GM18873 (cell line): ENCODE measurements around the gene PIGP.
"Not testable (repeated sequence)": the region's sequence is repeated elsewhere in the genome, so short reads cannot be mapped to it uniquely, and the experiment has no call there.

Experiments
- ATAC-seq: cut with Tn5 transposase; IDR thresholded peaks from one replicate; pipeline ENCODE4 v1.9.1; 2021; ENCODE audit warnings: mild to moderate bottlenecking, moderate library complexity, moderate number of reproducible peaks; ENCODE audit not compliant: unreplicated experiment, low FRiP score

PIGP gene

DNA sequence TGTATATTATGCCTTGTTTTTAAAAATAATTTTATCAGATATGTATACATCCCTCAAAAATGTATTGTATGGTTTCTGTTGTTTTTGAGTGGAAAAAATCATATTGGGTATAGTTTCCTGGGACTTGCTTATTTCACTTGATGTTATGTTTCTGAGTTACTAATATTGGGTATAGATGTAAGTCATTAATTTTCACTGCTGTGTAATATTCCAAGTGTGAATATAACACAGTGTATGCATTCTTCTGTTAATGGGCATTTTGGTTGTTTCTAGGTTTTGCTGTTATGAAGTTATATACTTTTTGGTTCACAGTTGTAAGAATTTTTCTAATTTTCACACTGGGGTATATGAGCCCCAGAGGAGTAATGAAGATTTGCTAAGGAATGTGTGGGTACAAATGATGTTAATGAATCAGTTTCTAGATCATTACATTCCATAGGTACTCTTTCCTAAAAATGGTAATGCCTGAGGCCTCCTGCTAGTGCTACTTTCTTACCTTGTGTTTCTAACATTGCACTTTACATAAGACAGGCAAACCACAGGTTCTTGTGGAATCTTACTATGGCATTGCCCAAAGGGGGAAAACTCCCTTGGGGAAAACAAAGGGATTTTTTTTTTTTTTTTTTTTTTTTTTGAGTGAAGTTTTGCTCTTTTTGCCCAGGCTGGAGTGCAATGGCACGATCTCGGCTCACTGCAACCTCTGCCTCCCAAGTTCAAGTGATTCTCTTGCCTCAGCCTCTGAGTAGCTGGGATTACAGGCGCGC is 3.4 kb upstream of the PIGP start:
- no peak for ATAC-seq

DNA sequence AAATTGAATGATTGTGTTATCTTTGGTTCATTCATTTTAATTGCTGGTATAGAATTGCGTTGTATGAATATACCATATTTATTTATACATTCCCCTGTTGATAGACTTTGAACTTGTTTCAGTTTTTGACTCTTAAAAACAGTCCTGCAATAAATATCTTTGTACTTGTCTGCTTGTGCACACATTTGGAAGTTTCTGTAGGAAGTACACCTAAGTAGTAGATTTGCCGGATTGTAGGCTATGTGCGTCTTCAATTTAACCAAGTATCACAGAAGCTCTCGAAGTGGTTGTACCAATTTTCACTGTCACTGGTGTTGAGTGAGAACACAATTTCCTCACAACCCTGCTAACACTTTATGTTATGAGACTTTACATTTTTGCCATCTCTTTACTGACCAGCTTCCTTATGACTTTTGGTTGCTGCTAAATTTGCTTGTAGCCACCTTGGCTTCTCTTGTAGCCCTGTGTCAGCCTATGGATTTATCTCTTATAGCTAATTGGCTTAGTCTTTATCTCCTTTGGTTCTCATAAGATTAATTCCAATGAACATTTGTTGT is 2.4 kb upstream of the PIGP start:
- no peak for ATAC-seq

DNA sequence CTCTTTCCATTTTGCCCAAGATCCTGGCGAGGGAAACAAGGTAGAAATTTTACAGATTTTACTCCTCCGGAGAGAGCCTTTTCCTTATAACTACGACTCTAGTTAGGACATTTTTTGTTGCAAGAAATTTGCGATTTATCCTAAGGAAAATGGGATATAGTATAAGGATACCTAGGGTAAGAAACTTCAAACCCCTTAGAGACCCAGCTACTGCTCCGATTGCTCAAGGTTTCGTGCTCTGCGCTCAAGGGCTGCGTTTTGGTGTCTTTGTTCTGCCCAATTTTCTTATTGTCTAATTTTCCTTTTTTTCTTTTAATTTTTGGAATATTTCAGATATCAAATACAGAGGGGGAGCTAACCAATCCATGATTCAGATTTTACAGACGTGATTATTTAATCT is 1.7 kb upstream of the PIGP start:
- ATAC-seq = no peak

DNA sequence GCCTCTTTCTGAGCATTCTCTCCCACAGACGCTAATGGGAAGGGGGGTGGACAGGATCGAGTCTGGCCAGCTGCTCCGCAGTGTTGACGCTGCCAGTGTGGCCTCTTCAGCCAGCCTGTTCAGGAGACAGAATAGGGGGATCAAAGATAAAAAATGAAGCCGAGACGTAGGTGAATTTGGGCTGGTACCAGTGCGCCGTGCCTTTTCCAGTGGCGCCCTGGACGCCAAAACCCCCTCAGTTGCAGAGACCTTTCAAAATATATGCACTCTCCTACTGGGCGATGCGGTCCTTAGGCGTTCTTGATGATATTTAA is 1.3 kb upstream of the PIGP start:
- ATAC-seq = no peak

DNA sequence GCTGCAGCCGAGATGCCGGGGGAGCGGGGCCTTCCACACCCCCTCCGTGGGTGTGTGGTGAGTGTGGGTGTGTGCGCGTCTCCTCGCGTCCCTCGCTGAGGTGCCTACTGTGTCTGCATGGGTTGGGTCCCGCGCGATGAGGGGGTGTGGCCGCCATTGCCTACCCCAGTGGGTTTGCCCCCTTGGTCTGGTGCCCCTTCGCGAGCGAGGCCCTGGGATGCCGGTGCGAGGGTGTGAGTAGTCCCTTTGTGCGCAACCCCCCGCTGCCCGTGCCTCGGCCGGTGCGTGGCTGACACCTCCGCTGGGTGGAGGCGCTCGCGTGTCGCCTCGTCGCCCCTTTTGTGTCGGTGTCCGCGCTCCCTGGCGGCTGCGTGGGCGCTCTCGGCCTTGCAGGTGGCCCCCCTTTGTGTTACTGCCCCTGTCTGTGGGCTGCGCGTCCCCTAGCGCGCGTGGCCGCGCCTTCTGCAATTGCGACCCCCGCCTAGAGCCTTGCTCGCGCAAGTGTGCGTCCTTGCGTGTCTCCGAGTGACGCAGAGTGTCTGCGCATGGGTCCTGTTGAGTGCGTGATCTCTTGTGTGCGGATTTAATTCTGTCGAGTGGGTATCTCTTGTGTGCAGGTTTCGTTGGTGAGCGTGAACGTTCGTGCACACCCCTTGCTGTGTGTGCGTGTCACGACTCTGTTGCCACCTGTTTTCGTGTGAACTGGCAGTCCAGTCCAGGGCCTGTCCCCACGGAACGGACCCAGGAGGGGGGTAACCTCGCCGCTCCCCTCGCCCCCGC is 736 bp upstream of the PIGP start:
- ATAC-seq = no peak

DNA sequence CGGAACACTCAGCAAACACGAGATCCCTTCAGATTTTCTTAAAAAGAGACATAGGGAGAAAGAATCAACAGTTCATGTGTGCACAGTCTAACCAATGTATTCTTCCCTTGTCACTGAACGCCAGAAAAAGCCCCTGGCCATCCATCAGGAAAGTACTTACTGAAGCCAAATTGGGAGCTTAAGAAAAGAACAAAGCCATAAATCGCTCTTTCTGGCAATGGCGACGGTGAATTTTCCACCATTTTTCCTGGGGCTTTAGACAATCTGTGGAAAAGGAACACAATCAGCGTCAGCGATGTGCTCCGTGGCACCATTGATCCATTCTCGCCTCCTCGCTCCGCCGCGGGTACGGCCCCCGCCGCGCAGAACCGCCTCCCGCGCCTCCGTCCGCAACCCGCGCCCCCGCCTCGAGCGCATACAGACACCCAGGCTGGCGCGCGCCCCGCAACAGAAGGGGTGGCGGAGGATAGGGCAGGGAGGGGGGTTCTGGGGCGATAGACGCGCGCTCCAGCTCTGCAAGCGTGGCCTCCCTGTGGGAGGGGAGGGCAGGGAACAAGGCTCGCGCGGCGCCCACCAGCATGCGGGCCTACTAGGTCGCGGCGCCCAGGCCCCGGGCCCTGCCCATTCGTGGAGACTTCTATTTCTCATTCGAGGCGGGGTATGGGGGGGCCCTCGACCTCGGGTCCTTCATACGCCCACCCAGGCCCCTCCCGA is 440 bp downstream of the PIGP start:
- ATAC-seq = no peak

DNA sequence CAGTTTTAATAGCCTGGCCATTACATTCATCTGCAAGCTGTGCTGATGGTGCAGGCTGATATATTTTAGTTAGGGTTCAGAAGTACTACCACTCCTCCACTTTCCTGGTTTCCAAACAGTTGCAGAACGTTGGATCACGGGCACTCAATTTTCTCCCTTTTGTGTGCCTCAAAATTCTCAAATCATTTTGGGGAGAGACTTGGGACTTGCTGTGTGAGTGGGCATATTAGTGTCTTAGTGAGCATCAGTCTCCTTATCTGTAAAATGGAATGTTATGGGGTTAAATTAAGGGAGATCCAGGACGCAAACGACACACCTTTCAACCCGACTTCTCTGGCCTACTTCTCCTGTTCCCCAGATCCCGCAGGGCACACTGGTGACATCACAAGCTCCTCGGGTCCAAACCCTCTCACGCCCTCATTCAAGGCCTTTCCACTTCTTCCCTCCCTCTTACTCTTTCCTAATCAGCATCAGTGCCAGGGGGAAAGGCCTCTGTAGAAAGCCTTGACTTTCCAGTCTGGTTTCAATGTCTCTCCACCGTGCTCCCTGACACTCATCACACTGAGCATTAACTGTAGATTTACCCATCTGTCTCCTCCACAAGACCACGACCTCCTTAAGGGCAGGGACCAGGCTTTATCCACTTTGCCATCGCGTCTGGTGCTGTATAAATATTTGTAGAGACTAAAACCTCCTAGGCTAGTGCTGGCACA is 1.2 kb downstream of the PIGP start:
- ATAC-seq = no peak

DNA sequence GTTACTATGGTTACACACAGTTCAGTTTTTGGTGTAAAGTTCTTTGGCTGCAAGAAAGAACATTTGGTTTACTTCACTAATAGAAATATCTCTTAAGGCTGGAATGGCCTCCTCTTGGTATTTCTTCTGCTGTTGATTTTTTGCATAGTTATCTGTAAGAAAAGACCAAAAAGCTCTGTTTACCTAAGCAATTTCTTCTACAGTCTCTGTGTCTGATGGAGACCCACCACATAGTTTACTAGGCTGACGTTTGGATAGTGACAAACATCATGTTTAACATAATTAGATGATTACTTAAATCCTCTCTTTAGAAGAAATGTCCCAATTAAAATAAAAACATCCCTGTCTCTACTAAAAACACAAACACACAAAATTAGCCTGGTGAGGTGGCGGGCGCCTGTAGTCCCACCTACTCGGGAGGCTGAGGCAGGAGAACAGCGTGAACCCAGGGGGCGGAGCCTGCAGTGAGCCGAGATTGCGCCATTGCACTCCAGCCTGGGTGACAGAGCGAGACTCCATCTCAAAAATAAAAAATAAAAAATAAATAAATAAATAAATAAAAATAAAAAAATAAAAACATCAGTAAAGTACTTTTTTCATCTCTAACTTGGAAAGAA is 7.2 kb downstream of the PIGP start:
- no peak for ATAC-seq

DNA sequence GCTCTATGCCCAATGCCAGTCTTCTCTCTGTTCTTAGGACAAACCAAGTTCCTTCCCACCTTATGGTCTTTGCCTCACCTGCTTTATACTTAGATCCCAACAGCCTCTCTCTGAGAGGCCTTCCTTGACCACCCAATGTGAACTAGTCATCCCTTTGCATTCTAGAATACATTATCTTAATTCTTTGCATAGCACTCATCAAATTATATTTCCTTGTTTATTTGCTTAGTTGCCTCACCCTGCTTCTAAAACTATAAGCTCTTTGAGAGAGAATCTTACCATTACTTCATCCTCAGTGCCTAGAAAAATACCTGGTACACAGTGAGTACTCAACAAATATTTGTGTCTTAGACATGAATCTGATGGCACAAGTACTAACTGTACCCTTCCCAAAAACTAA is 8.0 kb downstream of the PIGP start:
- no peak for ATAC-seq

DNA sequence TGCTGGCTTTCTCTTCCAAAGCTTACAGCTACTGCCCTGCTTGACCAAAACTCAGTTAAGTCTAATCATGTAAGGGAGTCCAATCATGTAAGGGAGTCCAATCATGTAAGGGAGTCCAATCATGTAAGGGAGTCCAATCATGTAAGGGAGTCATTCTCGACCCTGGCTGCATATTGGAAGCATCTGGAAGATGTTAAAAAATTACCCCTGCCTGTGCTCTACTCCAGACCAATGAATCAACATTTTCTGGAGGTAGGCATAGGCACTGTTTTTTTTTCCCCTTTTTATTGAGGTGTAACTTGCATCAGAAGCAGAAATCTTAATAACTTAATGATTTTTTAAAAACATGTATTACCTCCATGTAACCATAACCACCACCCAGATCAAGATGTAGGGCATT is 9.4 kb downstream of the PIGP start:
- no peak for ATAC-seq

DNA sequence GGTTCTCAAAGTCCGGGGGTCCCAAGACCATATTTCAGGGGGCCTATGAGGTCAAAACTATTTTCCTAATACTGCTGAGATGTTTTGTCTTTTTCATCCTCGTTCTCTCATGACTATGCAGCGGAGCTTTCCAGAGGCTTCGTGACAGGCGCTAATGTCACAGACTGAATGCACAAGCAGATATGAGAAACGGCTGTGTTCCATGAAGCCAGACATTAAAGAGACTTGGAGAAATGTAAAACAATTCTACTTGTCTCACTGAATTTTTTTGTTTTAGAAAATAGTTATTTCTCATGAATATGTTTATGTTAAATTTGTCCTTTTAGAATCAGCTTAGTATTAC is 10.3 kb downstream of the PIGP start:
- no peak for ATAC-seq

DNA sequence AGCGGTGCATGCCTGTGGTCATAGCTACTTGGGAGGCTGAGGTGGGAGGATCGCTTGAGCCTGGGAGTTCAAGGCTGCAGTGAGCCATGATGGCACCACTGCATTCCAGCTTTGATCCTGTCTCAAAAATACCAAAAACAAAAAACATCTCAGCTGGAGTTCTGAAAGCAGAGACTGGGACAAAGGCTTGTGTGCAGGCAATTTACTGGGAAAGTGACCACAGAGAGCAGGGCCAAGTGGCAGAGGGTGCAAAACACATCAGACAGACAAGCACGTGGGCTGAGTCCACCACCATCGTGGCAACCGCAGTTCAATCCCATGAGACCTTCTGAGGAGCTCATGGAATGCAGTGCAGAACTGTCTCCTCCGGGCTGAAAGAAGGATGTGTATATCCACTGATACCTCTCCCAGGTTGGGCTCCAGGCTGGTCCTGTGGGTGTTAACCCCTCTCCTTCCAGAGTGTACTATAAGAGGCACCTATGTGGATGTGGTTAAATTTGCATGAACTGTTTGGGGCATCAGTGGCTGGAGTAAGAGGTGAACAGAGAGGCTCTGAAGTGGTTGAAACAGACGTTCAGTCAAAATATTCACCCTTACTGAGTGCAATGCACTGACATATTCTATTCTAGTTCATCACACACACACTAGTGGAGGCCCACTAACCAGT is 10.8 kb downstream of the PIGP start:
- ATAC-seq = no peak

DNA sequence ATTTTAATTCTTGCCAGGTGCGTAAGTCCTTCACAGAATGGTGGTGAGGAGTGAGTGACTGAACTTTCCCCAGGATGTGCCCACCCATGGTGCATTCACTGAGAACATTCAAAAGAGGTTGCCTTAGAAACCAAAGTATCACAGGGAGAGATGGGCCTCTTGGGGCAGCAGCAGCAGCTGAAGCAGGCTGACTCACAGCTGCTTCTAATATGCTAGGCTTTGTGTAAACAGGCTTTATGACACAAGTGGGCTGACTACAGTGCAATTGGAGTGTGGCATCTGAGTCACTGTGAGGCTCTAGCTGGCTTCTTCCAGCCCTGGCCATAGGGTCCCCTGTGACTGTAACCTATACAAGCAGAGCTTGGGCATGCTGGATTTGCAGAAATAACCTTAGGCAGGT is 12.6 kb downstream of the PIGP start:
- no peak for ATAC-seq

DNA sequence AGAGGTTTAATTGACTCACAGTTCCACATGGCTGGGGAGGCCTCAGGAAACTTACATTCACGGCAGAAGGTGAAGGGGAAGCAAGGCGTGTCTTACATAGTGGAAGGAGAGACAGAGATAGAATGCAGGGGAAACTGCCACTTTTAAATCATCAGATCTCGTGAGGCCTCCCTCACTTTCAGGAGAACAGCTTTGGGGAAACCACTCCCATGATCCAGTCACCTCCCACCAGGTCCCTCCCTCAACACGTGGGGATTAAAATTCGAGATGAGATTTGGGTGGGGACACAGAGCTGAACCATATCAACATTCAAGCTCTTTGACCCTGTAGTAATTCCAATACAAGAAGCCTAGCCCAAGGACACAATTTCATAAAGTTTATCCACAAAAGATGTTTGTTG is 13.7 kb downstream of the PIGP start:
- ATAC-seq = no peak

DNA sequence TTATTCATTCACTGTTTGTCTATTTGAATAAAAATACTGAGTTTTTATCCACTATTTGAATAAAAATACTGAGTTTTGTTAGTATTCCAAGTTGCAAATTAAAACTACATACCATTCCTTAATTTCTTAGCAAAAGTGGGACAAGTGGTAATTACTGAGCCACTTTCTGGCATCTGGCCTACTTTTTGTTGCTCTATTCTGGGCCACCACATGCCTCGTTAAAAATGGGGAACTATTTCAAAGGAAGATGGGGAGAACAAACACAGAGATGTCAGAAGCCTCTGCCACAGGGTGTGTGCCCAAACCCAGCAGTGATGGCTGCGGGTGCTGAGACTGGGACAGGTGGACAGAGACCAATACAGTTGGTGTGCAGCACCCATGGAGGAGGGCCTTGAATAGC is 14.6 kb downstream of the PIGP start:
- ATAC-seq = no peak

DNA sequence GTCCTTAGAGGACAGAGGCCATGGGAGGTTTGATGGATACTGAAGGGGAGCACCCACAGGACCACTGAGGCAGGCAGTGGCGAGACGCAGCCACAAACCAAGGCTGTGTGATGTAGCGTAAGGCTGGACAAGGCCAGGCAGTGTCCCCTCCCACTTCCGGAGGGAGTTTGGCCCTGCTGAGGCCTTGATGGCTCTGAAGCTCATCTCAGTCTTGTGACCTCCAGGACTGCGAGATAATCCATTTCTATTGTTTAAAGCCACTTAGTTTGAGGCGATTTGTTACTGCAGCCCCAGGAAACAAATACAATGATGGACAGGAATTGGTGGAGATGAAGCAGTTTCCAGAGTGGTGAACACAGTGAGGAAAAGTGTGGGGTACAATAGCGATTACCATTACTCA is 15.3 kb downstream of the PIGP start:
- ATAC-seq = no peak

DNA sequence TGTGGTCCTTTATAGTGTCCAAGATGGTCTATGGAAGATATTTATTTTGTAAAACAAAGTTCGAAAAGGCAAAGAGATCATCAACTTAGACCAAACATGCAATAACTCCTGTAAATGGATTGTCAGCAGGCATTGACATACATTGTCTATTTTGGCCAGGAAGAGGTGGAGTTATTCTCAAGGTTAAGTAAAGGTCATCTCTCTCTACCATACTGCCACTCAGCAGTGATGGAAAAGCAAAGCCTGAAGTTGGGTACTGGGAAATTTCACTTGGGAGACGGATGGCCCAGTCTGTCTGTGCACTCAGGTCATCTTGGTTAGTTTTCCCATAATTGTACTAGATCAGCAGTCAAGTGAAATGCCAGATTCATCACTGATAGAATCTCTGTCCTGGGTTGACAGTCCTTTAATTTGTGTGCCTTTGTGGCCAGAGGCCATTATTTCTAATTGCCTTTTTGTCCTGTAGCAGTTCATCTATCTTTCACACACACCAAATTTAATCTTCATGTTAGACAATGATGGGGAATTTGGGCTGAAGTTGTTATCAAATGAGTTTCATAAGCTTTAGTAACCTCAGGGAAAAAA is 17.5 kb downstream of the PIGP start:
- ATAC-seq = no peak

DNA sequence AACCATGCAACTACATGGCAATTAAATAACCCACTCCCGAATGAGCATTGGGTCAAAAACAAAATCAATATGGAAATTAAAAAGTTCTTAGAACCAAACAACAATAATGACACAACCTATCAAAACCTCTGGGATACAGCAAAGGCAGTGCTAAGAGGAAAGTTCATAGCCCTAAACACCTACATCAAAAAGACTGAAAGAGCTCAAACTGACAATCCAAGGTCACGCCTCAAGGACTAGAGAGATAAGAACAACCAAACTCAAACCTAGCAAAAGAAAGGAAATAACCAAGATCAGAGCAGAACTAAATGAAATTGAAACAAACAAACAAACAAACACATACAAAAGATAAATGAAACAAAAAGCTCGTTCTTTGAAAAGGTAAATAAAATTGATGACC is 23.1 kb downstream of the PIGP start:
- not testable (repeated sequence) for ATAC-seq

DNA sequence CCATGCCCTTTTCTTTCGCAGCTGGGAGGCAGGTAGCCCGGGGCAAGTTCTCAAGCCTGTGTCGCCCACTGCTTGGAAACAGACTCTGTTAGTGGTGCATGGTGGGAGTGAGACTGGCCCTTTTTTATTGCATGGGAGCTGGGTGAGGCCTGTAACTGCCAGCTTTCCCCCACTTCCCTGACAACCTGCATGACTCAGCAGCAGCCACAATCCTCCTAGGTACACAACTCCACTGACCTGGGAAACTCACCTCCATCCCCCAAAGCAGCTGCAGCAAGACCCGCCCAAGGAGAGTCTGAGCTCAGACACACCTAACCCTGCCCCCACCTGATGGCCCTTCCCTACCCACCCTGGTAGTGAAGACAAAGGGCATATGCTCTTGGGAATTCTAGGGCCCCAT is 25.8 kb downstream of the PIGP start:
- no peak for ATAC-seq

DNA sequence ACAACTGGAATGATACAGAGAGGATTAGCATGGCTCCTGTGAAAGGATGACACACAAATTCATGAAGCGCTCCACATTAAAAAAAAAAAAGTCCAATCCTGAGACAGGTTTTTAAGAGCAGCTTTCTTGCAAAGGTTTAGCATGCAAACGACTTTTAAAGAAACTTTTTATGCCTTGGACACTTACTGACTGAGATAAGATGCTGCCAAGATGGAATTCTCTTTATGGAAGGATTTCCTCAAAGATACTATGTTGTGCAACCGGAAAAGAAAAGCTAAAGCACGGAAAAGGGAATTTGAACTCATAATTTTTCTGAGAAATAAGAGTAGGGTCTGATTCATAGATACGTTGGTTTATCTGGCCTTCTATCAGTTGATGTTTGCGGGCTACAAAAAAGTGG is 27.3 kb downstream of the PIGP start:
- ATAC-seq = no peak
